Subcutaneous adipose tissue (tissue), 4 donors: ENCODE data around the gene SIX6. TPM values are rescaled to one million over a fixed set of nuclear protein-coding genes. Genes with fewer than 3 reads are reported as not detected.

Source experiments
- CTCF ChIP-seq: fragments of 450-650 bp; IDR thresholded peaks from one replicate; pipeline ENCODE4 v1.5.1; 2016; ENCODE audit warnings: low read depth, mild to moderate bottlenecking, control low read depth, antibody characterized with exemption, moderate library complexity
- total RNA-seq, 4 donors: library from RNA; depleted of rRNA; stranded (reverse); fragments of >200 nt; gene quantifications; one replicate each; pipeline ENCODE4 v1.1.0, GENCODE V29; 2016

Gene SIX6
- total RNA-seq, 4 donors from 2014 or later: not detected

- TF ChIP-seq CTCF: no peak
Observed at GRCh38 chr14:60495946-60496345, 13.0 kb upstream of the SIX6 start.

- TF ChIP-seq CTCF: no peak
Observed at GRCh38 chr14:60502541-60502940, 6.4 kb upstream of the SIX6 start.

- TF ChIP-seq CTCF: no peak
Observed at GRCh38 chr14:60505448-60505847, 3.5 kb upstream of the SIX6 start.

GRCh38 chr14:60506010-60506409 lies 2.9 kb upstream of the SIX6 start:
- no peak for TF ChIP-seq CTCF

- no peak for TF ChIP-seq CTCF
Observed at GRCh38 chr14:60506462-60506984, 2.4 kb upstream of the SIX6 start.

- no peak for TF ChIP-seq CTCF
Observed at GRCh38 chr14:60506985-60507829, 1.7 kb upstream of the SIX6 start.

GRCh38 chr14:60508363-60508706 lies 611 bp upstream of the SIX6 start:
- no peak for TF ChIP-seq CTCF
